Skeletal muscle satellite cell (primary cell): ENCODE results near the gene NARS2.
A peak's percentile ranks its signal among the peaks of the same experiment; 100 is the strongest.

ENCODE experiments used
- H3K27me3 ChIP-seq: 2 replicates; pipeline ENCODE4 v1.7.0; 2013; ENCODE audit warnings: low read length; ENCODE audit not compliant: control insufficient read depth, insufficient read depth
- H3K36me3 ChIP-seq: 2 replicates; pipeline ENCODE4 v1.7.0; 2013; ENCODE audit warnings: mild to moderate bottlenecking, control low read depth, low read length; ENCODE audit not compliant: insufficient read depth
- H3K4me1 ChIP-seq: 2 replicates; pipeline ENCODE4 v1.7.0; 2013; ENCODE audit warnings: low read length; ENCODE audit not compliant: control insufficient read depth, insufficient read depth
- H3K4me2 ChIP-seq: 2 replicates; pipeline ENCODE4 v1.7.0; 2013; ENCODE audit warnings: mild to moderate bottlenecking, low read length
- H3K4me3 ChIP-seq: 2 replicates; pipeline ENCODE4 v1.7.0; 2013; ENCODE audit warnings: low read length
- H3K9ac ChIP-seq: 2 replicates; pipeline ENCODE4 v1.7.0; 2013; ENCODE audit warnings: mild to moderate bottlenecking, low read depth, low read length, moderate library complexity
- H3K9me3 ChIP-seq: replicated peaks from 2 replicates; pipeline ENCODE4 v1.7.0; 2013; ENCODE audit warnings: mild to moderate bottlenecking, control low read depth, low read length

The NARS2 gene

GRCh38 chr11:78418584-78419211 lies 156.0 kb downstream of the NARS2 start:
- Histone ChIP-seq H3K4me2 (peak overlapping the region; percentile 89), H3K4me1 (peaks cover 40% of the 10 kb centered on the region), H3K27me3 (no peaks in the 10 kb centered on the region), H3K36me3 (no peaks in the 10 kb centered on the region), H3K9ac (peak overlapping the region; percentile 88), H3K9me3 (no peaks in the 10 kb centered on the region), H3K4me3 (peak overlapping the region; percentile 85)

- Histone ChIP-seq H3K9me3 (no peaks in the 10 kb centered on the region), H3K27me3 (no peaks in the 10 kb centered on the region), H3K4me3 (peak overlapping the region; percentile 85), H3K9ac (peak overlapping the region; percentile 88), H3K4me2 (peak overlapping the region; percentile 89), H3K36me3 (no peaks in the 10 kb centered on the region), H3K4me1 (peaks cover 40% of the 10 kb centered on the region)
These were observed 156.6 kb downstream of the NARS2 start for GRCh38 chr11:78417888-78418583.

- Histone ChIP-seq H3K4me2 (peak within 1 kb of the TSS; percentile 92), H3K36me3 (no peaks in the 10 kb centered on the region), H3K4me3 (peak within 1 kb of the TSS; percentile 86), H3K9me3 (no peaks in the 10 kb centered on the region), H3K4me1 (peaks cover 40% of the 10 kb centered on the region), H3K27me3 (no peaks in the 10 kb centered on the region), H3K9ac (peak within 1 kb of the TSS; percentile 90)
These were observed 157.3 kb downstream of the NARS2 start, which contains the start of gene GAB2 for GRCh38 chr11:78417175-78417887. GAB2 (minus strand) TSS chr11:78417820; CDS start chr11:78417720, 100 bp downstream.

- H3K4me1 ChIP-seq, result peaks cover 40% of the 10 kb centered on the region
- H3K4me3 ChIP-seq, result peak overlapping the region; percentile 86
These were observed 158.1 kb downstream of the NARS2 start for GRCh38 chr11:78416285-78417174.

GRCh38 chr11:78415338-78415737 lies 159.3 kb downstream of the NARS2 start:
- Histone ChIP-seq H3K4me2 (no peak overlapping the region), H3K36me3 (no peaks in the 10 kb centered on the region), H3K9ac (no peak overlapping the region), H3K27me3 (no peaks in the 10 kb centered on the region), H3K4me1 (peaks cover 31% of the 10 kb centered on the region), H3K4me3 (no peak overlapping the region), H3K9me3 (no peaks in the 10 kb centered on the region)

More at GRCh38 chr11:78416285-78417174, 158.1 kb downstream of the NARS2 start:
- peak overlapping the region; percentile 90 for H3K9ac ChIP-seq
- H3K27me3 ChIP-seq, result no peaks in the 10 kb centered on the region
- no peaks in the 10 kb centered on the region for H3K36me3 ChIP-seq
- H3K4me2 ChIP-seq, result peak overlapping the region; percentile 92
- no peaks in the 10 kb centered on the region for H3K9me3 ChIP-seq

- H3K27me3 ChIP-seq, result no peaks in the 10 kb centered on the region
- H3K4me2 ChIP-seq, result no peak overlapping the region
- no peak overlapping the region for H3K9ac ChIP-seq
- no peaks in the 10 kb centered on the region for H3K9me3 ChIP-seq
- no peak overlapping the region for H3K4me3 ChIP-seq
- no peaks in the 10 kb centered on the region for H3K36me3 ChIP-seq
- peaks cover 22% of the 10 kb centered on the region for H3K4me1 ChIP-seq
These were observed 160.2 kb downstream of the NARS2 start for GRCh38 chr11:78414321-78415051.

- no peaks in the 10 kb centered on the region for H3K9me3 ChIP-seq
- H3K9ac ChIP-seq, result no peak overlapping the region
- H3K4me2 ChIP-seq, result no peak overlapping the region
- H3K36me3 ChIP-seq, result no peaks in the 10 kb centered on the region
- no peak overlapping the region for H3K4me3 ChIP-seq
- no peaks in the 10 kb centered on the region for H3K4me1 ChIP-seq
- no peaks in the 10 kb centered on the region for H3K27me3 ChIP-seq
These were observed 166.0 kb downstream of the NARS2 start for GRCh38 chr11:78408619-78409018.

GRCh38 chr11:78406568-78407196 lies 168.0 kb downstream of the NARS2 start:
- Histone ChIP-seq H3K4me3 (no peak overlapping the region), H3K9me3 (no peaks in the 10 kb centered on the region), H3K27me3 (no peaks in the 10 kb centered on the region), H3K4me1 (no peaks in the 10 kb centered on the region), H3K9ac (no peak overlapping the region), H3K4me2 (no peak overlapping the region), H3K36me3 (no peaks in the 10 kb centered on the region)

- Histone ChIP-seq H3K36me3 (no peaks in the 10 kb centered on the region), H3K9ac (no peak overlapping the region), H3K27me3 (no peaks in the 10 kb centered on the region), H3K9me3 (no peaks in the 10 kb centered on the region), H3K4me2 (no peak overlapping the region), H3K4me1 (no peaks in the 10 kb centered on the region), H3K4me3 (no peak overlapping the region)
These were observed 168.9 kb downstream of the NARS2 start for GRCh38 chr11:78405805-78406204.

- Histone ChIP-seq H3K9ac (no peak overlapping the region), H3K9me3 (no peaks in the 10 kb centered on the region), H3K36me3 (no peaks in the 10 kb centered on the region), H3K4me3 (no peak overlapping the region), H3K27me3 (no peaks in the 10 kb centered on the region), H3K4me1 (no peaks in the 10 kb centered on the region), H3K4me2 (no peak overlapping the region)
These were observed 170.9 kb downstream of the NARS2 start for GRCh38 chr11:78403781-78404180.
